Activated CD4-positive, alpha-beta T cell treated with anti-CD3 and anti-CD28 coated beads, Interleukin-2, amount 50 U/mL, for 16 hours (primary cell): ENCODE data around the gene MED13L.

Experiments
- DNase-seq: peaks from one replicate; pipeline ENCODE4 v3.0.0-alpha.2; 2020

Gene MED13L

DNA sequence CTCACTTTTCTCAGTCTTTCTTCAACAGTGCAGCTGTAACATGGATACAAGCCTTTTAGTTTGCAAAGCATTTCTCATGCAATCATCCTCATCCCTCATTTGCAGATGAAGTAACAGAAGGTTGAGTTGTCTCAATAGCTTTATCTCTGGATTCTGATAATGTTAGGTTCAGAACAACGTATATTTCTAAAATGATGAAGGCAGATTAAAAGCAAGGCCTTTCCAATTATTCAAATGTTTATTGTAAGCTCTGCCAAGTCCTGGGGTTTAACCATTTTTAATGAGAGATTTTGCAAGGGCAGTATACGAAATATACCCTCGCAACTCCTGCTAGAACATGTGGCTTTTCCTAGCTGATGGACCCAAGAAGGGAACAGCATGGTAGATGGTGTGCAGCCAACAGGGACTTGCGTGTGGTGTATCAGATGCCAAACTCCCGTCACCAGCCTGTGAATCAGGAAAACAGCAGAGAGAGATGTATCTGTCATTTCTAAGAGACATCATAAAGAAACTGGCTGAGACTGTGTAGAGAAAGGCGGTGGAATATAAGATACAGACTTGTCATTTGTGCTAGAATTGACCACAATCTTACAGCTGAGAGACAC, 319.7 kb downstream of the MED13L start:
- DNase-seq: no peak

- DNase-seq: no peak
Observed at GRCh38 chr12:115956659-115957058, 320.8 kb downstream of the MED13L start.

DNA sequence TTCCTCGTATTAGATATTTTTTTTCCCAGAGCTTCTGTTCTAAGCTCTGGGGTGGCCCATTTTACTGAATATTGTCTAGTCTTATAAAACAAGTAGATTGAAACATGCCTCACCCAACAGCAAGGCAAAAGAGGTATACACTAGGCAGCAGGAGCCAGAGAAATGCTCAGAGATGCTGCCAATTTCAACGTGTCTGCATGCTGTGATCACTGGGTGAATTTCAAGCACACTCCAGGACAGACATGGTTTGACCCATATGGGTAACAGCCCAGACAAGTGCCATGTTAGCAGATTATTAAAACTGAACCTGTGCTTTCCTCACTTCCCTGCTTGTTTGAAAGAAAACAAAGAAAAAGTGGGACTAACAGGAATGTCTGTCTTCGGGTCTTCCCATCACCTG, 321.3 kb downstream of the MED13L start:
- no peak for DNase-seq

DNA sequence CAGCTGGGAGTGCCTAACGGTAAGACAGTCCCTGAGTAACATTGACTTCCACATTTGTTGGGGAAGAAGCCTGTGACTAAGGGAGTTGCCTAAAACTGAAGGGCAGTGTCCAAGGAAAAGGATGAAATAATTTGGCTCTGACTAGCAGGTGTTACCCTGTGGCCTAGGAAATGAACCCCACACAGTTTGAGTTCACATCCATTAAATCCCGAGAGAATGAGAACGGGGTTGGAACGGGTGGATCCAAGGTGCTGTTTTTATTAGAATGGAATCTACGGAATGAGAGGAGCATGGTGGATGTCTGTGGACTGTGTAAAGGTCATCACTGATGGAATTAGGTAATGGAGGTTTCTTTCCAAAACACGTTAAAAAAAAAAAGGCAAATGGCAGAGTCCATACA, 324.0 kb downstream of the MED13L start:
- DNase-seq: no peak

GRCh38 chr12:115953031-115953430, 324.5 kb downstream of the MED13L start:
- DNase-seq: no peak

- DNase-seq: no peak
Observed at GRCh38 chr12:115950959-115951358, 326.5 kb downstream of the MED13L start.

DNA sequence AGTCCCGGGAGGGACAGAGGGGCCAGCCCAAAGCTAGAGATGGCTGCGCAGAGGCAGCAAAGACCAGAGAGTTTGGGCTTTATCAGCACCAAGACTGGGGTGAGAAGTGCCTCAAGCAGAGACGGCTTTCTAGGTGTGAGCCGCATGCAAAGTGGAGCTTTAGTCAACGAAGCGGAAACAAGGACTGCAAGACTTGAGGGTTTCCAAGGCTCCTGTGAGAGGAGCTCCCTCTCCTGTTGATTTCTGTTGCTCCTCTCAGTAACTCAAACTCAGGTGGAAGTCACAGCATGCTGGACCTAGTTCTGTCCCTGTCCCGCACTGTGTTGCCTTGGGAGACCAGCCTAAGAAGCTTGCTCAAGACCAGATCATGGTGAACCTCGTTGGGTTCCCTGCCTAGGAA, 327.8 kb downstream of the MED13L start:
- DNase-seq: no peak

- DNase-seq: no peak
Observed at GRCh38 chr12:115947696-115948062, 329.8 kb downstream of the MED13L start.

- no peak for DNase-seq
Observed at GRCh38 chr12:115946867-115947695, 330.4 kb downstream of the MED13L start.

DNA sequence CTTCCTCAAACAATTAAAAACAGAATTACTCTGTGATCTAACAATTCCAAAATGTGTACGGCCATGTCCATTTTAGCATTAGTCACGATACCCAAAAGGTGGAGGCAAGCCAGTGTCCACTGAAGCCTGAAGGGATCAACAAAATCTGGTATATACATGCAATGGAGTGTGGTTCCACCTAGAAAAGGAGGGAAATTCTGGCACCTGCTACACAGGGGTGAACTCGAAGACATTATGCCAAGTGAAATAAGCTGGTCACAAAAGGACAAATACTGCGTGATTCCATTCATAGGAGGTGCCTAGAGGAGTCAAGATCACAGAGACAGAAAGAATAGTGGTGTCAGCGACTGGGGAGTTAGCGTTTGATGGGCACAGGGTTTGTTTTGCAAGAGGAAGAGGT, 331.4 kb downstream of the MED13L start:
- no peak for DNase-seq

- DNase-seq: no peak
Observed at GRCh38 chr12:115945491-115945885, 332.0 kb downstream of the MED13L start.

GRCh38 chr12:115944837-115945490, 332.5 kb downstream of the MED13L start:
- DNase-seq: no peak

- DNase-seq: no peak
Observed at GRCh38 chr12:115944392-115944742, 333.1 kb downstream of the MED13L start.

- DNase-seq: no peak
Observed at GRCh38 chr12:115943630-115944391, 333.7 kb downstream of the MED13L start.

- no peak for DNase-seq
Observed at GRCh38 chr12:115943310-115943629, 334.2 kb downstream of the MED13L start.

- no peak for DNase-seq
Observed at GRCh38 chr12:115942346-115942745, 335.1 kb downstream of the MED13L start.

DNA sequence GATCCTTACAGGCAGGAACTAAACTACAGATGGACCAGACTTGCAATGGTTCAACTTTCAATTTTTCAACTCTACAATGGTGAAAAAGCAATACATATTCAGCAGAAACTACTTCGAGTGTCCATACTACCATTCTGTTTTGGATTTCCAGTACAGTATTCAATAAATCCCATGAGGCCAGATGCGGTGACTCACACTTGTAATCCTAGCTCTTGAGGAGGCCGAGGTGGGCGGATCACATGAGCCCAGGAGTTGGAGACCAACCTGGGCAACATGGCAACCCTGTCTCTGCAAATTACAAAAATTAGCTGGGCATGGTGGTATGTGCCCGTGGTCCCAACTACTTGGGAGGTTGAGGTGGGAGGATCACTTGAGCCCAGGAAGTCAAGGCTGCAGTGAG, 336.1 kb downstream of the MED13L start:
- no peak for DNase-seq

- DNase-seq: no peak
Observed at GRCh38 chr12:115938794-115939377, 338.6 kb downstream of the MED13L start.

- DNase-seq: no peak
Observed at GRCh38 chr12:115936997-115937916, 340.2 kb downstream of the MED13L start.

- DNase-seq: no peak
Observed at GRCh38 chr12:115934877-115935276, 342.6 kb downstream of the MED13L start.

GRCh38 chr12:115934046-115934445, 343.4 kb downstream of the MED13L start:
- DNase-seq: no peak

DNA sequence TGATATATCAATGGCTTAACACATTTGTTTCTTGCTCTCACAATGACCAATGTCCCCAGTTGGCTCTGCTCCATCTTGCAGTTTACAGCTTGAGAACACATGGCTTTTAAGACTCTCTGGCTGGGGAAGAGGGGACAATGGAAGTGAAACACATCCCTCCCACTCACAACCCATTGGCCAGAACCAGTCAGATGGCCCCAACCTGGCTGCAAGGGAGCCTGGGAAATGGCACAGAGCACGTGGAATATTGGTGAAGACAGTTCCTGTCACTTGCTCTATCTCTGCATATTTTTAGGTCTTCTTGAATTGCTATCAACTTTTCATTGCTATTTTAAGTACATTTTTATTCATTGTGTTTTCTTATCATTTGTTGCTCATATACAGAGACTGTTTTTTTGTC, 345.4 kb downstream of the MED13L start:
- no peak for DNase-seq
